Gastroesophageal sphincter (tissue), 4 donors: Measurements from ENCODE around the gene EIF3B. TPM values are rescaled to one million over a fixed set of nuclear protein-coding genes. Genes with fewer than 3 reads are reported as not detected.

Source experiments
- small RNA-seq, 4 donors: library from RNA; depleted of rRNA; stranded (forward); fragments of <200 nt; gene quantifications; one replicate each; pipeline ENCODE3, GENCODE V24; 2016
- total RNA-seq, 4 donors: library from RNA; depleted of rRNA; stranded (reverse); fragments of >200 nt; gene quantifications; one replicate each; pipeline ENCODE4 v1.1.0, GENCODE V29; 2016

The EIF3B gene
- total RNA-seq, 4 donors from 2014 or later: 126 to 147 (median 137) TPM

Small RNA genes lying within 50 kb of the gene (small RNA-seq; reads per million reads assigned to genes)
- gene AC004840.2: 0 reads per million in 4 donors

Other genes with a start within 250 kb of the EIF3B start
- gene MAD1L1, start 121.9 kb upstream of the EIF3B start, total RNA-seq: 10 to 100 TPM; 22.3 to 56.6 (median 35.0) TPM
- gene MRM2, start 112.6 kb upstream of the EIF3B start, total RNA-seq: 10 to 100 TPM; 16.0 to 21.9 (median 17.8) TPM
- gene NUDT1, start 112.6 kb upstream of the EIF3B start, total RNA-seq: 10 to 100 TPM in 2 of 4 donors, 1 to 10 TPM in 2; 4.3 to 15.9 (median 10.6) TPM
- gene SNX8, start 40.4 kb upstream of the EIF3B start, total RNA-seq: 10 to 100 TPM in 2 of 4 donors, 1 to 10 TPM in 2; 8.7 to 17.8 (median 9.8) TPM
- 10 to 100 TPM in 3 of 4 donors, 1 to 10 TPM in 1; 8.3 to 18.3 (median 13.4) TPM for gene CHST12, start 48.8 kb downstream of the EIF3B start, total RNA-seq
- gene GRIFIN, start 121.6 kb downstream of the EIF3B start, total RNA-seq: not detected
- 1 to 10 TPM; 4.4 to 9.8 (median 8.4) TPM for gene LFNG, start 164.9 kb downstream of the EIF3B start, total RNA-seq
- 10 to 100 TPM; 19.9 to 36.0 (median 32.4) TPM for gene BRAT1, start 200.7 kb downstream of the EIF3B start, total RNA-seq
- gene IQCE, start 204.2 kb downstream of the EIF3B start, total RNA-seq: 10 to 100 TPM in 3 of 4 donors, 1 to 10 TPM in 1; 9.7 to 23.5 (median 15.6) TPM